ENCODE measurements around the gene SEMA7A.

Gene SEMA7A

GRCh38 chr15:74406517-74406916, 27.2 kb downstream of the SEMA7A start:
- no peak for DNase-seq (ENCODE audit: low read depth, low spot score)
- ChIA-PET POLR2A (interaction anchor here (0.6 to 1.4 kb wide), 5 partner anchors 11 to 25 kb away, joined by 3 to 12 read pairs (median 4); no protein-coding TSS in a partner anchor), CTCF (interaction anchor here (0.9 to 6.0 kb wide), 8 partner anchors 8 to 38 kb away, joined by 3 to 47 read pairs (median 8); no protein-coding TSS in a partner anchor)
- no peak overlapping the region for H3K4me3 ChIP-seq (ENCODE audit: low read depth, low read length)
- TF ChIP-seq CTCF (IDR thresholded peaks at IDR 0.05; ENCODE audit: insufficient read depth, low read length, missing control alignments), result no peak

GRCh38 chr15:74405823-74406222, 27.9 kb downstream of the SEMA7A start:
- ChIA-PET POLR2A (interaction anchor here (0.9 to 1.4 kb wide), 2 partner anchors 11 kb away, joined by 3 to 5 read pairs; no protein-coding TSS in a partner anchor), CTCF (interaction anchor here (1.4 to 6.0 kb wide), 5 partner anchors 10 to 32 kb away, joined by 4 to 47 read pairs (median 12); no protein-coding TSS in a partner anchor)
- DNase-seq (ENCODE audit: low read depth, low spot score), result no peak
- no peak for TF ChIP-seq CTCF (IDR thresholded peaks at IDR 0.05; ENCODE audit: insufficient read depth, low read length, missing control alignments)
- no peak overlapping the region for H3K4me3 ChIP-seq (ENCODE audit: low read depth, low read length)

- no peak for TF ChIP-seq CTCF (IDR thresholded peaks at IDR 0.05; ENCODE audit: insufficient read depth, low read length, missing control alignments)
- DNase-seq (ENCODE audit: low read depth, low spot score), result no peak
- ChIA-PET POLR2A (interaction anchor here (0.8 to 1.3 kb wide), 2 partner anchors 19 to 30 kb away, joined by 3 to 6 read pairs; no protein-coding TSS in a partner anchor), CTCF (interaction anchor here (1.4 to 6.0 kb wide), 5 partner anchors 15 to 367 kb away, joined by 4 to 47 read pairs (median 6); no protein-coding TSS in a partner anchor)
- no peak overlapping the region for H3K4me3 ChIP-seq (ENCODE audit: low read depth, low read length)
These were observed 29.7 kb downstream of the SEMA7A start for GRCh38 chr15:74403991-74404563.

GRCh38 chr15:74403588-74403919, 30.2 kb downstream of the SEMA7A start:
- H3K4me3 ChIP-seq (ENCODE audit: low read depth, low read length), result no peak overlapping the region
- CTCF ChIA-PET, result interaction anchor here (0.8 to 6.0 kb wide), 6 partner anchors 19 to 367 kb away, joined by 3 to 47 read pairs (median 6); no protein-coding TSS in a partner anchor
- POLR2A ChIA-PET, result interaction anchor here (0.8 to 1.3 kb wide), 4 partner anchors 9 to 31 kb away, joined by 3 to 6 read pairs (median 4); no protein-coding TSS in a partner anchor
- no peak for DNase-seq (ENCODE audit: low read depth, low spot score)
- TF ChIP-seq CTCF (IDR thresholded peaks at IDR 0.05; ENCODE audit: insufficient read depth, low read length, missing control alignments), result no peak

GRCh38 chr15:74402873-74403587, 30.7 kb downstream of the SEMA7A start:
- CTCF ChIA-PET, result interaction anchor here (0.8 to 6.0 kb wide), 6 partner anchors 18 to 368 kb away, joined by 3 to 47 read pairs (median 6); no protein-coding TSS in a partner anchor

More at GRCh38 chr15:74402873-74403587, 30.7 kb downstream of the SEMA7A start:
- POLR2A ChIA-PET, result interaction anchor here (0.8 to 1.5 kb wide), 5 partner anchors 8 to 31 kb away, joined by 3 to 6 read pairs (median 3); no protein-coding TSS in a partner anchor
- TF ChIP-seq CTCF (IDR thresholded peaks at IDR 0.05; ENCODE audit: insufficient read depth, low read length, missing control alignments), result no peak
- no peak overlapping the region for H3K4me3 ChIP-seq (ENCODE audit: low read depth, low read length)
- no peak for DNase-seq (ENCODE audit: low read depth, low spot score)
